ENCODE data around the gene ZNF580.

ZNF580 gene

GRCh38 chr19:55691561-55692481 lies 51.0 kb downstream of the ZNF580 start:
- DNase-seq (ENCODE audit: low read depth in 3 of 3) = no peak

- no peak for DNase-seq (ENCODE audit: low read depth in 3 of 3)
Measured at GRCh38 chr19:55692681-55693081, 51.9 kb downstream of the ZNF580 start.

All from stimulated activated CD4-positive, alpha-beta T cell treated with anti-CD3 and anti-CD28 coated beads, TNF-alpha, amount 100 ng/mL, for 24 hours (primary cell).